HG02571 (cell line): ENCODE measurements around the gene ELOVL2.
"Not testable (repeated sequence)": the region's sequence is repeated elsewhere in the genome, so short reads cannot be mapped to it uniquely, and the experiment has no call there.

Experiments used
- ATAC-seq: cut with Tn5 transposase; IDR thresholded peaks from one replicate; pipeline ENCODE4 v1.9.1; 2021; ENCODE audit warnings: mild to moderate bottlenecking, moderate library complexity; ENCODE audit not compliant: unreplicated experiment

ELOVL2 gene, protein sequence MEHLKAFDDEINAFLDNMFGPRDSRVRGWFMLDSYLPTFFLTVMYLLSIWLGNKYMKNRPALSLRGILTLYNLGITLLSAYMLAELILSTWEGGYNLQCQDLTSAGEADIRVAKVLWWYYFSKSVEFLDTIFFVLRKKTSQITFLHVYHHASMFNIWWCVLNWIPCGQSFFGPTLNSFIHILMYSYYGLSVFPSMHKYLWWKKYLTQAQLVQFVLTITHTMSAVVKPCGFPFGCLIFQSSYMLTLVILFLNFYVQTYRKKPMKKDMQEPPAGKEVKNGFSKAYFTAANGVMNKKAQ

GRCh38 chr6:11043961-11044711, at the start of gene ELOVL2:
Gene ELOVL2, minus strand, starts transcription at chr6:11044305. Its CDS starts 75 bp downstream, at chr6:11044230.
- ATAC-seq: no peak

GRCh38 chr6:11093376-11093625, 49.2 kb upstream of the ELOVL2 start:
- ATAC-seq: peak; percentile 15

DNA sequence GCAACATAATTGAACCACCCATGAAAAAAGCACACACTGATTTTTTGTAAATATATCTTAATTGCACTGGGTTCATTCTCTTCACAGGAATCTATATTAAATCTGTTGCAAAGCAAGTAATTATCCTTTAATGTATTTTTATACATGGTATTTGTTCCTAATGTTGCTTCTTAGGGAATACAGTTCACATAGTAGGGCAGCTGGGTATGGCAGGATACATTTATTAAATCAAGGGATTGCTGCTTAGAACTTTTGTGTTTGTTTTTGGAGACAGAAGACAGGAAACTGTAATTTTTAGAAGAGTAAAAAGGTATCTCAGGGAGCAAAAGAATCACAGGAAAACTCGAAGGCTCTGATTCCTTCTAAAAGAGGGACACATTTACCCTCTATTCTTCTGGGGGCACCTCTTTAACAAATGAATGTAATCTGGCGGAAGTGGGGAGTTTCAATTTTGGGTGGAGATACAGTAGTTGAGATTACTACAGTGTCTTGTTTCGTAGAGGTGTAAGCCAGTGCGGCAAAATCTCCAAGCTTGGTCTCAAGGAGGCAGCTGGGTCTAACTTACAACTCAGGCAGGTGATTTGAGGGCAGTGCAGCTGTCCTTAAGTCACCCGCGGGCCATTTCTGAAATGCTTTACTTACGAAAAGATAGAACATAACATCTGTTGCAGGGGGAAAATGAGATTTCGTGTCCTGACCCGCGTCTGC, 48.7 kb upstream of the ELOVL2 start:
- ATAC-seq: peak; percentile 27

- not testable (repeated sequence) for ATAC-seq
Observed at GRCh38 chr6:11091141-11091540, 47.0 kb upstream of the ELOVL2 start.

DNA sequence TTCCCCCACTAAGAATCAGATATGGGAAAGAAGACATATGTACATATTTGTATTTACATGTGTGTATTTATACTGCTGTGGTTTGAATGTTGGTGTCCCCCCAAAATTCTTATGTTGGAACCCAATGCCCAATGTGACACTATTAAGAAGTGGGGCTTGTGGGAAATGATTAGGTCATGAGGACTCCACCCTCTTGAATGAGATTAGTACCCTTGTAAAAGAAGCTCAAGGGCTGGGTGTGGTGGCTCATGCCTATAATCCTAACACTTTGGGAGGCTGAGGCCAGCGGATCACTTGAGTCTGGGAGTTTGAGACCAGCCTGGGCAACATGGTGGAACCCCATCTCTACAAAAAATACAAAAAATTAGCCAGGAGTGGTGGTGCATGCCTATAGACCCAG, 45.6 kb upstream of the ELOVL2 start:
- no peak for ATAC-seq

DNA sequence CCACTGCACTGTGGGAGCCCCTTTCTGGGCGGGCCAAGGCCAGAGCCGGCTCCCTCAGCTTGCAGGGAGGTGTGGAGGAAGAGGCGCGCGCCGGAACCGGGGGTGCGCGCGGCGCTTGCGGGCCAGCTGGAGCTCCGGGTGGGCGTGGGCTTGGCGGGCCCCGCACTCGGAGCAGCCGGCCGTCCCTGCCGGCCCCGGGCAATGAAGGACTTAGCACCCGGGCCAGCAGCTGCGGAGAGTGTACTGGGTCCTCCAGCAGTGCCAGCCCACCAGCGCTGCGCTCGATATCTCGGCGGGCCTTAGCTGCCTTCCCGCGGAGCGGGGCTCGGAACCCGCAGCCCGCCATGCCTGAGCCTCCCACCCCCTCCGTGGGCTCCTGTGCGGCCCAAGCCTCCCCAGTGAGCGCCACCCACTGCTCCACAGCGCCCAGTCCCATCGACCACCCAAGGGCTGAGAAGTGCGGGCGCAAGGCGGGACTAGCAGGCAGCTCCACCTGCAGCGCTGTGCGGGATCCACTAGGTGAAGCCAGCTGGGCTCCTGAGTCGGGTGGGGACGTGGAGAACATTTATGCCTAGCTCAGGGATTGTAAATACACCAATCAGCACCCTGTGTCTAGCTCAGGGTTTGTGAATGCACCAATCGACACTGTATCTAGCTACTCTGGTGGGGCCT, 43.2 kb upstream of the ELOVL2 start:
- ATAC-seq: not testable (repeated sequence)

GRCh38 chr6:11085758-11086435, 41.8 kb upstream of the ELOVL2 start:
- ATAC-seq: no peak

DNA sequence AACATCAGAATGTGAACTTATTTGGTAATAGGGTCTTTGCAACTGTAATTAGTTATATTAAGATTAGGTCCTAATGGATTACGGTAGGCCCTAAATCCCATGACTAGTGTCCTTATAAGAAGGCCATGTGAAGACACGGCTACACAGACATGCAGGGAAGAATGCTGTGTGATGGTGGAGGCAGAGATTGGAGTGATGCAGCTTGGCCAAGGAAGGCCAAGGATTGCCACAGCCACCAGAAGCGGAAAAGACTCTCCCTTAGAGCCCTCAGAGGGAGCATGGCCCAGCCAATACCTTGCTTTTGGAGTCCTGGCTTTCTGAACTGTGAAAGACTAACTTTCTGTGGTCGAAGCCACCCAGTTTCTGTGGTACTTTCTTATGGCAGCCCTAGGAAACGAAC, 39.9 kb upstream of the ELOVL2 start:
- ATAC-seq: no peak

GRCh38 chr6:11083491-11083890, 39.4 kb upstream of the ELOVL2 start:
- ATAC-seq: no peak

DNA sequence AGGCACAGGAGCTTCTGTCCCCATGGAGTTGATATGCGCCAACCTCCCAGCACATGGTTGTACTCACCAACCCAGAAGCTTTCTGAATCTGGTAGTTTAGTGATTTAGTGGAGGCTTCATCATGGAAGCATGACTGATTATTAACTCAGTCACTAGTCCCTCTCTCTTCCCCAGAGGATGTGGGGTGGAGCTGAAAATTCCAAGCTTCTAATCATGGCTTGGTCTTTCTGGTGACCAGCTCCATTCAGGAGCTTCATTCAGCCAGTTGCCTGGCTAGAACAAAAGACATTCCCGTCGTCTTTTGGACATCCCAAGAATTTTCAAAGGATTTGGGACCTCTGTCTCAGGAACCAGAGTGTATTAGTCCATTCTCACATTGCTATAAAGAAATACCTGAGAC, 36.2 kb upstream of the ELOVL2 start:
- ATAC-seq: no peak

- ATAC-seq: no peak
Observed at GRCh38 chr6:11078266-11078665, 34.2 kb upstream of the ELOVL2 start.

GRCh38 chr6:11076540-11076939, 32.4 kb upstream of the ELOVL2 start:
- ATAC-seq: no peak

DNA sequence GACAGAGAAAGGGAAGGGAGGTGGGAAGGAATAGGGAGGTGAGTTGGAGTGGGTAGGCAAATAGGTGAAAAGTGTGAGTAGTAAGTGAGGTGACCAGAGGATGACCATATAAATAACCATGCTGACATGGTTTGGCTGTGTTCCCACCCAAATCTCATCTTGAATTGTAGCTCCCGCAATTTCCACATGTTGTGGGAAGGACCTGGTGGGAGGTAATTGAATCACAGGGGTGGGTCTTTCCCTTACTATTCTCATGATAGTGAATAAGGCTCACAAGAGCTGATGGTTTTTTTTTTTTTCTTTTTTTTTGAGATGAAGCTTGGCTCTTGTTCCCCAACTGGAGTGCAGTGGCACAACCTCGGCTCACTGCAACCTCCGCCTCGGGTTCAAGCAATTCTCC, 28.0 kb upstream of the ELOVL2 start:
- ATAC-seq: no peak

DNA sequence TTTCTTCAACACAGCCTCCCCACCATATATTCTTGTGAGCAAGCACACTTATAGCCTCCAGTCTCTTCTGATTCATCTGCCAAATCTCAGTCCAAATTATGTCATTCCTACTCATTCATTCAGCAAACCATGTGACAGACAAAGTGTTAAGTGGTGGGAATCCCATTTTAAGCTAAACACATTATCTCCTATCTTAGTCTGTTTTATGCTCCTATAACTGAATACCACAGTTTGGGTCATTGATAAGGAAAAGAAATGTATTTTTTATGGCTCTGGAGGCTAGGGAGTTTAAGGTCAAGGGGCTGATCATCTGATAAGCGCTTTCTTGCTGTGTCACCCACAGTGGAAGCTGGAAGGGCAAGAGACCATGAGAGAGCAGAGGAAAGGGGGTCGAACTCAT, 25.7 kb upstream of the ELOVL2 start:
- ATAC-seq: no peak

DNA sequence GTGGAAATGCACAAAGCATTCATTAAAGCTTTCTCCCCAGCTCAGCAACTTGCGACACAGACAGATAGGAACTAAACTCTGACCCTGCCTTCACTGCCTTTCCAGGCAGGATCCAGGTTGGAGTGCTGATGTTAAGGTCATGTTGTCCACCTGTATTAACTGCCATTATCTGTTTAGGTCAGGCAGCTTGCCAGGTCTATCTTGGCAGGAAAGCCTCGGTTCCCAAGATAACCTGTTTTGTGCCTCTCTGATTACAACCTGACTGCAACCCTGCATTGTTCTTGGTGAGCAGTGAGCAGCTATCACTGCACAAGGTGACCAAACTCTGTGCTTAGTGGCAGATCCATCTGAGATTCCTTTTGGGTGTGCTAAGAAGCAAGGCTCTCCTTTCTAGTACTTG, 23.2 kb upstream of the ELOVL2 start:
- ATAC-seq: no peak

DNA sequence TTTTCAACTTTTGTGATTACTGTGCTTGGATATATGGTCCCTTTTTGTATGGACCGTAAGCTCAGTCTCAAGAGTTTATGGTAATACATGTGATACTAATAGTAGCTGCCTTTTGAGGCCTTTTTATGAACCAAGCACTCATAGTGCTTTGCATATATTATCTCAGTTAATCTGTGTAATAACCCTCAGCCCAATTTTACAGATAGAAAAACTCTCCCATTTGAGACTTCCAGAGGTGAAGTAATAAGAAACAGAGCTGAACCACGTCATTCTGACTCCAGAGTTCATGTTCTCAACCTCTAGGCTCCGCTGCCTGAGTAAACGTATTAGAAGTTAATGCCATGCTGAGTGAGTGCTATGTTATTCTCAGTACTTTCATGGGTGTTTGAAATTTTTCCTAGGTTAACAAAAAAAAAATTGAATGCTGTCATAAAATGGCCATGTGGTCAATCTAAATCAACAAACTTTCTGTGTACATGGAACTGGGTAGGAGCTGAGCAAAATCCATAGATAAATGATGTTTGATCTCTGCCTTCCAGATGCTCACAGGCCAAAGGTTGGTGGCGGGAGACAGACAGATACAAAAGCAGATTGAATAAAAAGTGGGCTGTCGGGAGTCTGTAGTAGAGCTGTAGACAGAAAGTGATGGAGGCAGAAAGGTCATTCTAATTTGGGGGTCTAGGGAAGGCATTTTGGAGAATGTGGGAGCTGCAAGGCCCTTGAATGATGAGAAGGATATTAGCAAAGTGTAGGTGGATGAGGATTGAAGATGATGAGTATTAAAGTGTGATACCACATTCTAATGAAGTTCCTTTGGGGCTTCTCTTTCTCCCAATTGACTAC, 22.6 kb upstream of the ELOVL2 start:
- ATAC-seq: no peak

DNA sequence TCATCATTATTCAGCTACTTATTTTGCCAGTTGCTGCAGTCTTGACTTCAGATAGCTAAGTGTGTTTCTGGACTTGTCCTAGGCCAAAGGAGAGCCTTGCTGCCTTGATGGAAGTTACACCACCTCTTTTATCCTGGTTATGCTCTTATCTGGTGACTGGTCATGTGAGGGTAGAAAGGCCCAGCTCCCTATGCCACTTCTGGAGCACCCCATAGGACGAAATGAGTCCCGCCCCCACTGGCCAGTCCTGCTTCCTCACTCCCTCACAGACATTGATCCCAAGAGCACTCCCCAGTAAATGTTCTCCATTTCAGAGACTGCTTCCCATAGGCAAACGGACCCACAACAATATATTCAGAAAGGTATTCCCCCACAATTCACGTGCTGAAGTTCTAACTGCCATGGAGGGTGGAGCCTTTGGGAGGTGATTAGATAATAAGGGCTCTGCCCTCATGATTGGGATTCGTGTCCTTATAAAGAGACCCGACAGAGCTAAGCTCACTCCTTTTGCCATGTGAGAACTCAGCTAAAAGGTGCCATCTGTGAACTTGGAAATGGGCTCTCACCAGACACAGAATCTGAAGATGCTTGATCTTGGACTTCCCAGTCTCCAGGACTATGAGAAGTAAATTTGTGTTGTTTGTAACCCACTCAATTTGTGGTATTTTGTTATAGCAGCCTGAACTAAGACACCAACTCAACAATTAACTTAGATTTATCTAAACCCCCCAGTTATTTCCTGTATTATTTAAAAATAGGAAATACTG, 21.5 kb upstream of the ELOVL2 start:
- no peak for ATAC-seq

DNA sequence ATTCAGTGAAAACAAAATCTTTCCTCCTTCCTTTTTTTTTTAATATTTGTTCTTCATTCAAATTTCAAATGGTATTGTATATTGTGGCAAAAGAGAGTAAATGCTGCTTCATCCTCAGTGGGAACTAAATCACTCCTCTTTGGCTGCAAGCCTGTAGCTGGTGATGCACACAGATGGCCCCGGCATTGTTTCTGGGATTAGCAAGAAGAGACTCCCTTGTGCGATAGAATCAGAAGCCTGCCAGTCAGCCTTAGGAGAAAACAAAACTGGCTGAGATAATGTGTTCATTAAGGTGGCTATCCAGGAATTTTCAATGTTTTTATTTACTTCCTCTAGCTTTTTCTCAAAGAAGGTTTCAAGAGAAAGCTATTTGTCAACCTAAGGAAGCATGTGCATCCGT, 20.7 kb upstream of the ELOVL2 start:
- ATAC-seq: no peak

DNA sequence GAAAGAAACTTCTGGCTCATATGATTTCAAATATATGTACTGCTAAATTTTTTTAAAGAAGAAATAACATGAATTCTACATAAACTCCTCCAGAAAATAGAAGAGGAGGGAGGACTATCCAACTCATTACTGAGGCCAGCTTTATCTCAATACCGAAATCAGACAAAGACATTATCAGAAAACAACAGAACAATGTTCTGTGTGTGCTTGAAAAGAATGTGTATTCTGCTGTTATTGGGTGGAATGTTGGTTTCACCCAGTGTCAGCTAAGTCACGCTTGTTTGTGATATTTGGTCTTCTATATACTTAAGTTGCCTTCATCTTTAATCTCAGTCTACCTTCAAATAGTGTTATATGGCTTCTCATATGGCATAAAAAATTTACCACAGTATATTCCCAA, 18.6 kb upstream of the ELOVL2 start:
- no peak for ATAC-seq
